ENCODE data around the gene AGBL4.

DNA sequence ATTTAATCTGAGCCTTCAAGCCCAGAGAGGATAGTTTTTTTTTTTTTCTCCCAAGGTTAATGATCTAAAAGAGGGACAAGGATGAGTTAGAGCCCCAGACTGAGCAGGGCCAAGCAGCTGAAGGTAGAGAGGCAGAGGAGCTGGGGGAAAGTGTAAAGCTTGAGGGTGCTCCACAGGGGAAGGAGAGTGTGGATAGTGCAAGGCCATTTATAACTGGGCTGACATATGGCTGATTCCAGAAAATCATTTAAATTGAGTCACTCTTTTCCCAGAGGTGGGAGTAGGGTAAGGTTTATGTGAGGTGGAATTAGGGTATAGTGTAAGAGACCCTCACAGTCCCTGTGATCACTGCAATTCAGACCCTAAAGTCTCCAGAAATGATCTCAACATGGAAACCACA, 1302.8 kb downstream of the AGBL4 start:
- TF ChIP-seq, protein P1, sequence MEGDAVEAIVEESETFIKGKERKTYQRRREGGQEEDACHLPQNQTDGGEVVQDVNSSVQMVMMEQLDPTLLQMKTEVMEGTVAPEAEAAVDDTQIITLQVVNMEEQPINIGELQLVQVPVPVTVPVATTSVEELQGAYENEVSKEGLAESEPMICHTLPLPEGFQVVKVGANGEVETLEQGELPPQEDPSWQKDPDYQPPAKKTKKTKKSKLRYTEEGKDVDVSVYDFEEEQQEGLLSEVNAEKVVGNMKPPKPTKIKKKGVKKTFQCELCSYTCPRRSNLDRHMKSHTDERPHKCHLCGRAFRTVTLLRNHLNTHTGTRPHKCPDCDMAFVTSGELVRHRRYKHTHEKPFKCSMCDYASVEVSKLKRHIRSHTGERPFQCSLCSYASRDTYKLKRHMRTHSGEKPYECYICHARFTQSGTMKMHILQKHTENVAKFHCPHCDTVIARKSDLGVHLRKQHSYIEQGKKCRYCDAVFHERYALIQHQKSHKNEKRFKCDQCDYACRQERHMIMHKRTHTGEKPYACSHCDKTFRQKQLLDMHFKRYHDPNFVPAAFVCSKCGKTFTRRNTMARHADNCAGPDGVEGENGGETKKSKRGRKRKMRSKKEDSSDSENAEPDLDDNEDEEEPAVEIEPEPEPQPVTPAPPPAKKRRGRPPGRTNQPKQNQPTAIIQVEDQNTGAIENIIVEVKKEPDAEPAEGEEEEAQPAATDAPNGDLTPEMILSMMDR (tag by site-specific recombination; IDR thresholded peaks at IDR 0.05): no peak
- TF ChIP-seq ZNF571 (tag by site-specific recombination; IDR thresholded peaks at IDR 0.05) (no peak), KLF7 (tag by site-specific recombination; IDR thresholded peaks at IDR 0.05; ENCODE audit: borderline replicate concordance) (no peak), ZNF10 (tag by site-specific recombination; IDR thresholded peaks at IDR 0.05) (no peak), ZNF837 (tag by site-specific recombination; IDR thresholded peaks at IDR 0.05) (no peak), ZNF174 (tag by site-specific recombination; IDR thresholded peaks at IDR 0.05) (no peak), ZFHX2 (tag by site-specific recombination; conservative IDR thresholded peaks at IDR 0.05) (no peak)
- TF ChIP-seq, protein P2, sequence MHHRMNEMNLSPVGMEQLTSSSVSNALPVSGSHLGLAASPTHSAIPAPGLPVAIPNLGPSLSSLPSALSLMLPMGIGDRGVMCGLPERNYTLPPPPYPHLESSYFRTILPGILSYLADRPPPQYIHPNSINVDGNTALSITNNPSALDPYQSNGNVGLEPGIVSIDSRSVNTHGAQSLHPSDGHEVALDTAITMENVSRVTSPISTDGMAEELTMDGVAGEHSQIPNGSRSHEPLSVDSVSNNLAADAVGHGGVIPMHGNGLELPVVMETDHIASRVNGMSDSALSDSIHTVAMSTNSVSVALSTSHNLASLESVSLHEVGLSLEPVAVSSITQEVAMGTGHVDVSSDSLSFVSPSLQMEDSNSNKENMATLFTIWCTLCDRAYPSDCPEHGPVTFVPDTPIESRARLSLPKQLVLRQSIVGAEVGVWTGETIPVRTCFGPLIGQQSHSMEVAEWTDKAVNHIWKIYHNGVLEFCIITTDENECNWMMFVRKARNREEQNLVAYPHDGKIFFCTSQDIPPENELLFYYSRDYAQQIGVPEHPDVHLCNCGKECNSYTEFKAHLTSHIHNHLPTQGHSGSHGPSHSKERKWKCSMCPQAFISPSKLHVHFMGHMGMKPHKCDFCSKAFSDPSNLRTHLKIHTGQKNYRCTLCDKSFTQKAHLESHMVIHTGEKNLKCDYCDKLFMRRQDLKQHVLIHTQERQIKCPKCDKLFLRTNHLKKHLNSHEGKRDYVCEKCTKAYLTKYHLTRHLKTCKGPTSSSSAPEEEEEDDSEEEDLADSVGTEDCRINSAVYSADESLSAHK (tag by site-specific recombination; IDR thresholded peaks at IDR 0.05): no peak
- TF ChIP-seq, protein P3, sequence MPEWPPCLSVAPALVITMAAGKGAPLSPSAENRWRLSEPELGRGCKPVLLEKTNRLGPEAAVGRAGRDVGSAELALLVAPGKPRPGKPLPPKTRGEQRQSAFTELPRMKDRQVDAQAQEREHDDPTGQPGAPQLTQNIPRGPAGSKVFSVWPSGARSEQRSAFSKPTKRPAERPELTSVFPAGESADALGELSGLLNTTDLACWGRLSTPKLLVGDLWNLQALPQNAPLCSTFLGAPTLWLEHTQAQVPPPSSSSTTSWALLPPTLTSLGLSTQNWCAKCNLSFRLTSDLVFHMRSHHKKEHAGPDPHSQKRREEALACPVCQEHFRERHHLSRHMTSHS (tag by site-specific recombination; IDR thresholded peaks at IDR 0.05): no peak
- TF ChIP-seq, protein P4, sequence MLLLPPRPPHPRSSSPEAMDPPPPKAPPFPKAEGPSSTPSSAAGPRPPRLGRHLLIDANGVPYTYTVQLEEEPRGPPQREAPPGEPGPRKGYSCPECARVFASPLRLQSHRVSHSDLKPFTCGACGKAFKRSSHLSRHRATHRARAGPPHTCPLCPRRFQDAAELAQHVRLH (tag by site-specific recombination; IDR thresholded peaks at IDR 0.05): no peak

All from HEK293 (cell line).